DND-41 (cell line): Measurements from ENCODE around the gene PRR16.

ENCODE experiments used
- ATAC-seq: fragments of 200-7000 bp; cut with Tn5 transposase; 3 replicates; pipeline ENCODE4 v1.9.1; 2021; ENCODE audit warnings: low read depth; ENCODE audit not compliant: insufficient read depth
- DNase-seq: peaks from one replicate; pipeline ENCODE4 v3.0.0-alpha.2; 2020
- H2AFZ ChIP-seq: 2 replicates; pipeline ENCODE4 v1.6.0; 2012; ENCODE audit warnings: low read depth, low read length
- H3K27ac ChIP-seq: 2 replicates; pipeline ENCODE4 v1.5.1; 2012; ENCODE audit warnings: low read length, inconsistent platforms
- H3K27me3 ChIP-seq: fragments of 200-600 bp; sonication (generic); 2 replicates; pipeline ENCODE4 v1.6.0; 2012; ENCODE audit warnings: low read length, mild to moderate bottlenecking, inconsistent platforms; ENCODE audit not compliant: insufficient read depth, poor library complexity
- H3K36me3 ChIP-seq: 2 replicates; pipeline ENCODE4 v1.5.1; 2012; ENCODE audit warnings: low read length, inconsistent platforms; ENCODE audit not compliant: insufficient read depth
- H3K4me1 ChIP-seq: 2 replicates; pipeline ENCODE4 v1.5.1; 2012; ENCODE audit warnings: mild to moderate bottlenecking, low read length; ENCODE audit not compliant: insufficient read depth
- H3K4me2 ChIP-seq: 2 replicates; pipeline ENCODE4 v1.6.0; 2012; ENCODE audit warnings: mild to moderate bottlenecking, moderate library complexity, low read length, inconsistent platforms; ENCODE audit not compliant: insufficient read depth
- H3K4me3 ChIP-seq, 2 experiments: fragments of 200-600 bp in 1 of 2; shearing (Covaris generic) in 1 of 2; 2 replicates each; pipeline ENCODE4 v1.5.1; 2012 to 2016; ENCODE audit warnings: inconsistent platforms in 2 of 2, low read length in 2 of 2, mild to moderate bottlenecking in 2 of 2, low read depth in 1 of 2, moderate library complexity in 1 of 2
- H3K79me2 ChIP-seq: 2 replicates; pipeline ENCODE4 v1.6.0; 2012; ENCODE audit warnings: low read length, inconsistent platforms; ENCODE audit not compliant: insufficient read depth
- H3K9ac ChIP-seq: 2 replicates; pipeline ENCODE4 v1.6.0; 2012; ENCODE audit warnings: low read depth, mild to moderate bottlenecking, inconsistent platforms, low read length, moderate library complexity
- H3K9me3 ChIP-seq: 2 replicates; pipeline ENCODE4 v1.5.1; 2012; ENCODE audit warnings: low read length, moderate library complexity, mild to moderate bottlenecking, inconsistent platforms; ENCODE audit not compliant: insufficient read depth, severe bottlenecking
- H4K20me1 ChIP-seq: 2 replicates; pipeline ENCODE4 v1.6.0; 2012; ENCODE audit warnings: low read length; ENCODE audit not compliant: insufficient read depth
- CTCF ChIP-seq: IDR thresholded peaks from 2 replicates; pipeline ENCODE4 v1.5.1; 2012; ENCODE audit warnings: borderline replicate concordance, low read length, moderate library complexity, mild to moderate bottlenecking; ENCODE audit not compliant: poor library complexity, severe bottlenecking; ENCODE audit errors: extremely low read depth
- EZH2 ChIP-seq: IDR thresholded peaks from 3 replicates; pipeline ENCODE4 v1.6.1; 2012; ENCODE audit warnings: borderline replicate concordance, low read depth, mild to moderate bottlenecking, moderate library complexity, low read length, inconsistent platforms; ENCODE audit not compliant: severe bottlenecking

PRR16 gene

GRCh38 chr5:120466341-120467006, 2.4 kb downstream of the PRR16 start:
- Histone ChIP-seq H3K79me2 (no peaks in the 10 kb centered on the region), H3K4me1 (no peaks in the 10 kb centered on the region), H3K36me3 (no peaks in the 10 kb centered on the region), H3K4me2 (no peak overlapping the region), H3K27ac (no peak overlapping the region), H3K9me3 (peaks cover 10% of the 10 kb centered on the region), H3K27me3 (no peaks in the 10 kb centered on the region), H2AFZ (no peak overlapping the region), H3K4me3 (no peak overlapping the region), H3K9ac (no peak overlapping the region), H4K20me1 (no peaks in the 10 kb centered on the region)
- DNase-seq (no peak), ATAC-seq (no peak)
- no peak for TF ChIP-seq CTCF
- no peak for TF ChIP-seq EZH2

- Histone ChIP-seq H3K9ac (no peak overlapping the region), H3K4me3 (no peak overlapping the region), H3K79me2 (no peaks in the 10 kb centered on the region), H3K4me1 (no peaks in the 10 kb centered on the region), H3K9me3 (no peaks in the 10 kb centered on the region), H4K20me1 (no peaks in the 10 kb centered on the region), H3K27me3 (no peaks in the 10 kb centered on the region), H3K4me2 (no peak overlapping the region), H3K27ac (no peak overlapping the region), H2AFZ (no peak overlapping the region), H3K36me3 (no peaks in the 10 kb centered on the region)
- DNase-seq, result no peak
- TF ChIP-seq CTCF (no peak), EZH2 (no peak)
- ATAC-seq, result no peak
Observed at GRCh38 chr5:120471971-120472370, 7.9 kb downstream of the PRR16 start.

GRCh38 chr5:120472911-120473310, 8.8 kb downstream of the PRR16 start:
- Histone ChIP-seq H3K4me3 (no peak overlapping the region), H3K27ac (no peak overlapping the region), H2AFZ (no peak overlapping the region), H3K4me1 (no peaks in the 10 kb centered on the region), H3K27me3 (no peaks in the 10 kb centered on the region), H3K4me2 (no peak overlapping the region), H3K79me2 (no peaks in the 10 kb centered on the region), H4K20me1 (no peaks in the 10 kb centered on the region), H3K9me3 (no peaks in the 10 kb centered on the region), H3K9ac (no peak overlapping the region), H3K36me3 (no peaks in the 10 kb centered on the region)
- no peak for ATAC-seq
- TF ChIP-seq CTCF (no peak), EZH2 (no peak)
- DNase-seq, result no peak
